ENCODE results near the gene PRSS36.

Gene PRSS36

GRCh38 chr16:31113121-31114120 lies 36.4 kb downstream of the PRSS36 start:
- TF ChIP-seq CTCF (conservative IDR thresholded peaks at IDR 0.05; ENCODE audit: low read length) = no peak
- no peak overlapping the region for H3K4me3 ChIP-seq (ENCODE audit: low read length)
- no peak for DNase-seq (ENCODE audit: low read depth)

- DNase-seq (ENCODE audit: low read depth) = no peak
- no peak for TF ChIP-seq CTCF (conservative IDR thresholded peaks at IDR 0.05; ENCODE audit: low read length)
Measured at GRCh38 chr16:31112711-31113110, 37.2 kb downstream of the PRSS36 start.

GRCh38 chr16:31111881-31112466 lies 37.9 kb downstream of the PRSS36 start:
- H3K4me3 ChIP-seq (ENCODE audit: low read length) = no peak overlapping the region
- no peak for TF ChIP-seq CTCF (conservative IDR thresholded peaks at IDR 0.05; ENCODE audit: low read length)
- DNase-seq (ENCODE audit: low read depth) = no peak

More at GRCh38 chr16:31112711-31113110, 37.2 kb downstream of the PRSS36 start:
- H3K4me3 ChIP-seq (ENCODE audit: low read length) = no peak overlapping the region

GRCh38 chr16:31110106-31111034 lies 39.5 kb downstream of the PRSS36 start:
- TF ChIP-seq CTCF (conservative IDR thresholded peaks at IDR 0.05; ENCODE audit: low read length) = no peak
- no peak for DNase-seq (ENCODE audit: low read depth)
- no peak overlapping the region; the same call in 1 of the 2 replicates for H3K4me3 ChIP-seq (ENCODE audit: low read length)

- TF ChIP-seq CTCF (conservative IDR thresholded peaks at IDR 0.05; ENCODE audit: low read length) = no peak
- no peak overlapping the region; the same call in 1 of the 2 replicates for H3K4me3 ChIP-seq (ENCODE audit: low read length)
- no peak for DNase-seq (ENCODE audit: low read depth)
Measured at GRCh38 chr16:31109622-31110021, 40.2 kb downstream of the PRSS36 start.

GRCh38 chr16:31108794-31109558 lies 40.9 kb downstream of the PRSS36 start:
- no peak for TF ChIP-seq CTCF (conservative IDR thresholded peaks at IDR 0.05; ENCODE audit: low read length)
- peak overlapping the region; percentile 74 for H3K4me3 ChIP-seq (ENCODE audit: low read length)
- DNase-seq (ENCODE audit: low read depth) = no peak

Measured in AG10803 (cell line).